GM23338 (cell line): Measurements from ENCODE around the gene CEACAM8. TPM values are rescaled to one million over a fixed set of nuclear protein-coding genes. Genes with fewer than 3 reads are reported as not detected.

Experiments
- ATAC-seq: fragments of 200-7000 bp; cut with Tn5 transposase; 3 replicates; pipeline ENCODE4 v1.9.1; 2020
- DNase-seq: peaks from one replicate; pipeline ENCODE4 v3.0.0-alpha.2; 2015; ENCODE audit warnings: low spot score
- H2AFZ ChIP-seq: fragments of 200-600 bp; sonication (generic); 2 replicates; pipeline ENCODE4 v1.8.0; 2016; ENCODE audit warnings: antibody characterized with exemption, mild to moderate bottlenecking, moderate library complexity
- H3F3A ChIP-seq: fragments of 200-600 bp; sonication (generic); replicated peaks from 2 replicates; pipeline ENCODE4 v1.8.0; 2017; ENCODE audit warnings: antibody characterized with exemption, mixed run types, low read depth
- H3K27ac ChIP-seq: fragments of 200-600 bp; sonication (generic); 2 replicates; pipeline ENCODE4 v1.6.1; 2016; ENCODE audit warnings: low read depth
- H3K27me3 ChIP-seq: fragments of 200-600 bp; sonication (generic); 2 replicates; pipeline ENCODE4 v1.8.0; 2016; ENCODE audit warnings: mild to moderate bottlenecking, mixed run types, moderate library complexity; ENCODE audit not compliant: insufficient read depth
- H3K36me3 ChIP-seq: fragments of 200-600 bp; sonication (generic); 2 replicates; pipeline ENCODE4 v1.8.0; 2016; ENCODE audit warnings: mild to moderate bottlenecking; ENCODE audit not compliant: insufficient read depth
- H3K4me1 ChIP-seq: fragments of 200-600 bp; sonication (generic); 2 replicates; pipeline ENCODE4 v1.8.0; 2016; ENCODE audit warnings: mild to moderate bottlenecking, moderate library complexity; ENCODE audit not compliant: insufficient read depth
- H3K4me2 ChIP-seq: fragments of 200-600 bp; sonication (generic); 2 replicates; pipeline ENCODE4 v1.7.1; 2017; ENCODE audit warnings: mixed run types
- H3K4me3 ChIP-seq: fragments of 200-600 bp; sonication (generic); 2 replicates; pipeline ENCODE4 v1.6.1; 2016; ENCODE audit warnings: mixed run types
- H3K79me2 ChIP-seq: fragments of 200-600 bp; sonication (generic); replicated peaks from 2 replicates; pipeline ENCODE4 v1.8.0; 2017; ENCODE audit warnings: mild to moderate bottlenecking; ENCODE audit not compliant: insufficient read depth
- H3K9me2 ChIP-seq: fragments of 200-600 bp; sonication (generic); 2 replicates; pipeline ENCODE4 v1.8.0; 2017; ENCODE audit not compliant: insufficient read depth
- H4K20me1 ChIP-seq: fragments of 200-600 bp; sonication (generic); replicated peaks from 2 replicates; pipeline ENCODE4 v1.8.0; 2017; ENCODE audit warnings: mild to moderate bottlenecking; ENCODE audit not compliant: insufficient read depth
- H3K27ac Mint-ChIP-seq: 2 replicates; pipeline ENCODE4 v1.8.0; 2020; ENCODE audit warnings: inconsistent platforms, mild to moderate bottlenecking, moderate library complexity, mixed read lengths
- H3K27me3 Mint-ChIP-seq: 3 replicates; pipeline ENCODE4 v1.8.0; 2022; ENCODE audit warnings: low read depth, mild to moderate bottlenecking, moderate library complexity, mixed read lengths, inconsistent platforms; ENCODE audit not compliant: insufficient read depth, poor library complexity
- H3K36me3 Mint-ChIP-seq: 3 replicates; pipeline ENCODE4 v1.8.0; 2021; ENCODE audit warnings: low read depth, mild to moderate bottlenecking, inconsistent platforms, moderate library complexity, mixed read lengths
- H3K4me1 Mint-ChIP-seq: 3 replicates; pipeline ENCODE4 v1.8.0; 2020; ENCODE audit warnings: mild to moderate bottlenecking, inconsistent platforms, mixed read lengths
- H3K4me3 Mint-ChIP-seq: 3 replicates; pipeline ENCODE4 v1.8.0; 2021; ENCODE audit warnings: moderate library complexity, mild to moderate bottlenecking, inconsistent platforms, mixed read lengths
- H3K9me3 Mint-ChIP-seq: 3 replicates; pipeline ENCODE4 v1.8.0; 2020; ENCODE audit warnings: moderate library complexity, mild to moderate bottlenecking, inconsistent platforms, mixed read lengths
- CREB1 ChIP-seq: fragments of 250-450 bp; sonication (Bioruptor Pico); IDR thresholded peaks from 2 replicates; pipeline ENCODE4 v1.5.0; 2020; ENCODE audit warnings: low read depth, mild to moderate bottlenecking, moderate library complexity
- JUNB ChIP-seq: IDR thresholded peaks from one replicate; pipeline ENCODE4 v1.6.1; 2016; ENCODE audit warnings: antibody characterized with exemption; ENCODE audit not compliant: unreplicated experiment
- NANOG ChIP-seq: IDR thresholded peaks from 2 replicates; pipeline ENCODE4 v1.6.1; 2016; ENCODE audit warnings: antibody characterized with exemption, borderline replicate concordance
- POLR2AphosphoS5 ChIP-seq: IDR thresholded peaks from 2 replicates; pipeline ENCODE4 v1.6.1; 2016; ENCODE audit warnings: antibody characterized with exemption, low read depth
- ZNF114 ChIP-seq: fragments of 250-450 bp; sonication (Bioruptor Pico); IDR thresholded peaks from 2 replicates; pipeline ENCODE4 v1.5.0; 2020; ENCODE audit warnings: mild to moderate bottlenecking, moderate library complexity
- polyA plus RNA-seq: library from polyadenylated mRNA; unstranded; fragments of >200 nt; fragmentation: Nextera tagmentation; extraction: Ambion mirVana; gene quantifications from 2 replicates; pipeline ENCODE4 v1.2.1, GENCODE V29; 2016
- total RNA-seq: library from RNA; depleted of rRNA; stranded (reverse); fragments of >200 nt; shearing (Covaris generic); gene quantifications from 2 replicates; pipeline ENCODE4 v1.2.3, GENCODE V29; 2014
- TF ChIP-seq, protein P1 (sequence below): IDR thresholded peaks from 2 replicates; pipeline ENCODE4 v1.6.1; 2016; ENCODE audit warnings: antibody characterized with exemption
- TF ChIP-seq, protein P2 (sequence below), 2 experiments: fragments of 200-600 bp in 1 of 2; sonication (generic) in 1 of 2; conservative IDR thresholded peaks; 2 replicates each; pipeline versions ENCODE4 v1.5.1 to v1.6.1; 2016 to 2017; ENCODE audit warnings: antibody characterized with exemption in 2 of 2, low read depth in 2 of 2, mild to moderate bottlenecking in 2 of 2, moderate library complexity in 1 of 2
- TF ChIP-seq, protein P3 (sequence below): IDR thresholded peaks from one replicate; pipeline ENCODE4 v1.6.1; 2018; ENCODE audit warnings: antibody characterized with exemption; ENCODE audit not compliant: unreplicated experiment

The CEACAM8 gene
- total and polyA plus RNA-seq, 2 experiments from 2014 or later, result not detected

DNA sequence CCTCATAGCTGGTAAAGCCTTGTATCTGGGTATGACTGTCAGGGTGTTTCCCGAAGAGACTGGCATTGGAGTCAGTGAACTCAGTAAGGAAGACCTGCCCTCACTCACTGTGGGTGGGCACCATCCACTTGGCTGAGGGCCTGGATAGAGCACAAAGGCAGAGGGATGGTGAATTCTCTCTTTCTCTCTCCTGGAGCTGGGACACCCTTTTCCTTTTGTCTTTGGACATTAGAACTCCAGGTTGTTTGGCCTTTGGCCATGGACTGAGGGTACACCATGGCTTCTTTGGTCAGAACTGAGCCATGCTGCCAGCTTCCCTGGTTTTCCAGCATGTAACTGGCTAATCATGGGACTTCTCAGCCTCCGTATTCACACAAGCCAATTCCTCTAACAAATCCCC, 61.8 kb downstream of the CEACAM8 start:
- H3K27ac ChIP-seq, result no peak overlapping the region

DNA sequence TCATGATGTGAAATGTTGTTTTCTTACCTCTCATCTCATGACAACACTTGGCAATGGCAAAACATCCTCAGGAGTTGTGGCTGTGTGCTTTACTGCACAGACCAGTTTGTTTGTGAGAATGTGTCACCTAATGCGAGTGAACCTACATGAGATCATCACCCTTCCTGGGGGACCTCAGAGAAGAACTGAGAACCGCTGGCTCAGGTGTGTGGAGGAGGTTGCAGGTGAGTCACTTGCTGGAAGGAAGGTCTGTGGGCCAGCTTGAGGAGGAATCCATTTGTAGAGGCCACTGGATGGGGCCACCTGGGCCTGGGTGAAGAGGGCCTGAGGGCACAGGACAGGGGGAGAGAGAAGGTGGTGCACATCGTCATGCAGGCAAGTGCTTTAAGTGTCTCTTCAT, 63.4 kb downstream of the CEACAM8 start:
- no peaks in the 10 kb centered on the region; the same call in 2 of the 3 replicates for H3K36me3 Mint-ChIP-seq
- Histone ChIP-seq H2AFZ (no peak overlapping the region), H3K27ac (no peak overlapping the region), H3K36me3 (no peaks in the 10 kb centered on the region), H3K9me2 (no peaks in the 10 kb centered on the region), H3K79me2 (no peaks in the 10 kb centered on the region), H3K27me3 (no peaks in the 10 kb centered on the region), H3K4me1 (peaks cover 20% of the 10 kb centered on the region; the same call in 1 of the 2 replicates), H4K20me1 (no peaks in the 10 kb centered on the region), H3F3A (no peaks in the 10 kb centered on the region), H3K4me3 (no peak overlapping the region), H3K4me2 (no peak overlapping the region)
- H3K27ac Mint-ChIP-seq, result no peak overlapping the region
- no peak for DNase-seq
- peaks cover 9% of the 10 kb centered on the region for H3K27me3 Mint-ChIP-seq
- no peak for ATAC-seq
- no peak overlapping the region for H3K4me3 Mint-ChIP-seq
- peaks cover 2% of the 10 kb centered on the region; the same call in 1 of the 3 replicates for H3K9me3 Mint-ChIP-seq
- peaks cover 27% of the 10 kb centered on the region; the same call in 2 of the 3 replicates for H3K4me1 Mint-ChIP-seq
- TF ChIP-seq POLR2AphosphoS5 (no peak), JUNB (no peak)
- TF ChIP-seq, protein P1, sequence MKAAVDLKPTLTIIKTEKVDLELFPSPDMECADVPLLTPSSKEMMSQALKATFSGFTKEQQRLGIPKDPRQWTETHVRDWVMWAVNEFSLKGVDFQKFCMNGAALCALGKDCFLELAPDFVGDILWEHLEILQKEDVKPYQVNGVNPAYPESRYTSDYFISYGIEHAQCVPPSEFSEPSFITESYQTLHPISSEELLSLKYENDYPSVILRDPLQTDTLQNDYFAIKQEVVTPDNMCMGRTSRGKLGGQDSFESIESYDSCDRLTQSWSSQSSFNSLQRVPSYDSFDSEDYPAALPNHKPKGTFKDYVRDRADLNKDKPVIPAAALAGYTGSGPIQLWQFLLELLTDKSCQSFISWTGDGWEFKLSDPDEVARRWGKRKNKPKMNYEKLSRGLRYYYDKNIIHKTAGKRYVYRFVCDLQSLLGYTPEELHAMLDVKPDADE, result no peak

More for the DNA sequence above, 61.8 kb downstream of the CEACAM8 start:
- Histone ChIP-seq H3K9me2 (no peaks in the 10 kb centered on the region), H3K4me1 (peaks cover 24% of the 10 kb centered on the region), H3K79me2 (no peaks in the 10 kb centered on the region), H2AFZ (no peak overlapping the region), H3K4me3 (no peak overlapping the region), H4K20me1 (no peaks in the 10 kb centered on the region), H3K36me3 (no peaks in the 10 kb centered on the region), H3K27me3 (no peaks in the 10 kb centered on the region), H3K4me2 (no peak overlapping the region), H3F3A (no peaks in the 10 kb centered on the region)
- Mint-ChIP-seq H3K27ac (no peak overlapping the region), H3K36me3 (no peaks in the 10 kb centered on the region; the same call in 2 of the 3 replicates), H3K4me3 (no peak overlapping the region), H3K27me3 (peaks cover 9% of the 10 kb centered on the region), H3K9me3 (peaks cover 2% of the 10 kb centered on the region; the same call in 1 of the 3 replicates), H3K4me1 (peaks cover 27% of the 10 kb centered on the region; the same call in 2 of the 3 replicates)
- no peak for DNase-seq
- TF ChIP-seq JUNB (no peak), POLR2AphosphoS5 (no peak), CREB1 (CRISPR knock-in tag) (no peak), ZNF114 (CRISPR knock-in tag) (no peak), NANOG (no peak)
- TF ChIP-seq, protein P2, sequence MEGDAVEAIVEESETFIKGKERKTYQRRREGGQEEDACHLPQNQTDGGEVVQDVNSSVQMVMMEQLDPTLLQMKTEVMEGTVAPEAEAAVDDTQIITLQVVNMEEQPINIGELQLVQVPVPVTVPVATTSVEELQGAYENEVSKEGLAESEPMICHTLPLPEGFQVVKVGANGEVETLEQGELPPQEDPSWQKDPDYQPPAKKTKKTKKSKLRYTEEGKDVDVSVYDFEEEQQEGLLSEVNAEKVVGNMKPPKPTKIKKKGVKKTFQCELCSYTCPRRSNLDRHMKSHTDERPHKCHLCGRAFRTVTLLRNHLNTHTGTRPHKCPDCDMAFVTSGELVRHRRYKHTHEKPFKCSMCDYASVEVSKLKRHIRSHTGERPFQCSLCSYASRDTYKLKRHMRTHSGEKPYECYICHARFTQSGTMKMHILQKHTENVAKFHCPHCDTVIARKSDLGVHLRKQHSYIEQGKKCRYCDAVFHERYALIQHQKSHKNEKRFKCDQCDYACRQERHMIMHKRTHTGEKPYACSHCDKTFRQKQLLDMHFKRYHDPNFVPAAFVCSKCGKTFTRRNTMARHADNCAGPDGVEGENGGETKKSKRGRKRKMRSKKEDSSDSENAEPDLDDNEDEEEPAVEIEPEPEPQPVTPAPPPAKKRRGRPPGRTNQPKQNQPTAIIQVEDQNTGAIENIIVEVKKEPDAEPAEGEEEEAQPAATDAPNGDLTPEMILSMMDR (conservative IDR thresholded peaks at IDR 0.05; ENCODE audit: low read depth in 2 of 2), result no peak
- TF ChIP-seq, protein P3, sequence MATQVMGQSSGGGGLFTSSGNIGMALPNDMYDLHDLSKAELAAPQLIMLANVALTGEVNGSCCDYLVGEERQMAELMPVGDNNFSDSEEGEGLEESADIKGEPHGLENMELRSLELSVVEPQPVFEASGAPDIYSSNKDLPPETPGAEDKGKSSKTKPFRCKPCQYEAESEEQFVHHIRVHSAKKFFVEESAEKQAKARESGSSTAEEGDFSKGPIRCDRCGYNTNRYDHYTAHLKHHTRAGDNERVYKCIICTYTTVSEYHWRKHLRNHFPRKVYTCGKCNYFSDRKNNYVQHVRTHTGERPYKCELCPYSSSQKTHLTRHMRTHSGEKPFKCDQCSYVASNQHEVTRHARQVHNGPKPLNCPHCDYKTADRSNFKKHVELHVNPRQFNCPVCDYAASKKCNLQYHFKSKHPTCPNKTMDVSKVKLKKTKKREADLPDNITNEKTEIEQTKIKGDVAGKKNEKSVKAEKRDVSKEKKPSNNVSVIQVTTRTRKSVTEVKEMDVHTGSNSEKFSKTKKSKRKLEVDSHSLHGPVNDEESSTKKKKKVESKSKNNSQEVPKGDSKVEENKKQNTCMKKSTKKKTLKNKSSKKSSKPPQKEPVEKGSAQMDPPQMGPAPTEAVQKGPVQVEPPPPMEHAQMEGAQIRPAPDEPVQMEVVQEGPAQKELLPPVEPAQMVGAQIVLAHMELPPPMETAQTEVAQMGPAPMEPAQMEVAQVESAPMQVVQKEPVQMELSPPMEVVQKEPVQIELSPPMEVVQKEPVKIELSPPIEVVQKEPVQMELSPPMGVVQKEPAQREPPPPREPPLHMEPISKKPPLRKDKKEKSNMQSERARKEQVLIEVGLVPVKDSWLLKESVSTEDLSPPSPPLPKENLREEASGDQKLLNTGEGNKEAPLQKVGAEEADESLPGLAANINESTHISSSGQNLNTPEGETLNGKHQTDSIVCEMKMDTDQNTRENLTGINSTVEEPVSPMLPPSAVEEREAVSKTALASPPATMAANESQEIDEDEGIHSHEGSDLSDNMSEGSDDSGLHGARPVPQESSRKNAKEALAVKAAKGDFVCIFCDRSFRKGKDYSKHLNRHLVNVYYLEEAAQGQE, result no peak
- ATAC-seq, result no peak
